G401 (cell line): ENCODE measurements around the gene LSM11. TPM values are rescaled to one million over a fixed set of nuclear protein-coding genes. Genes with fewer than 3 reads are reported as not detected.

Experiments
- DNase-seq: peaks from one replicate; pipeline ENCODE4 v3.0.0-alpha.2; 2015; ENCODE audit warnings: low spot score
- in situ Hi-C: cut with HindIII; loops from 2 replicates; pipeline ENCODE4 v1.10.0; 2016; ENCODE audit warnings: low sequenced_read_pairs, mixed read lengths
- total RNA-seq: library from RNA; depleted of rRNA; stranded (reverse); fragments of >200 nt; shearing (Covaris generic); gene quantifications from 2 replicates; pipeline ENCODE4 v1.2.3, GENCODE V29; 2014

Gene LSM11
- total RNA-seq, 1 experiment from 2014 or later, result 3.0 TPM

- in situ Hi-C loops, result no loop called here
- DNase-seq, result peak; percentile 100
Observed at GRCh38 chr5:157731272-157732129, 12.0 kb upstream of the LSM11 start, which contains the start of gene THG1L. Gene THG1L (plus strand): TSS chr5:157731420. CDS start chr5:157731441, 21 bp downstream.

GRCh38 chr5:157732130-157732514 is 11.4 kb upstream of the LSM11 start:
- in situ Hi-C loops, result no loop called here
- no peak for DNase-seq

GRCh38 chr5:157732596-157733262 is 10.8 kb upstream of the LSM11 start:
- DNase-seq, result no peak
- in situ Hi-C loops, result no loop called here

- in situ Hi-C loops, result no loop called here
- DNase-seq, result no peak
Observed at GRCh38 chr5:157734436-157734835, 9.1 kb upstream of the LSM11 start.

- in situ Hi-C loops, result no loop called here
Observed at GRCh38 chr5:157735991-157736390, 7.5 kb upstream of the LSM11 start.

GRCh38 chr5:157739388-157740228 is 3.9 kb upstream of the LSM11 start:
- in situ Hi-C loops, result no loop called here
- DNase-seq, result no peak

More at GRCh38 chr5:157735991-157736390, 7.5 kb upstream of the LSM11 start:
- DNase-seq, result no peak

- in situ Hi-C loops, result no loop called here
- DNase-seq, result no peak
Observed at GRCh38 chr5:157740229-157740610, 3.3 kb upstream of the LSM11 start.

GRCh38 chr5:157741131-157741530 is 2.4 kb upstream of the LSM11 start:
- in situ Hi-C loops, result no loop called here
- DNase-seq, result no peak

- peak; percentile 65 for DNase-seq
- in situ Hi-C loops, result no loop called here
Observed at GRCh38 chr5:157744051-157745011, 819 bp downstream of the LSM11 start.

GRCh38 chr5:157745041-157745456 is 1.5 kb downstream of the LSM11 start:
- in situ Hi-C loops, result no loop called here
- peak; percentile 44 for DNase-seq

GRCh38 chr5:157747173-157747740 is 3.7 kb downstream of the LSM11 start:
- in situ Hi-C loops, result no loop called here
- no peak for DNase-seq

- no peak for DNase-seq
- in situ Hi-C loops, result no loop called here
Observed at GRCh38 chr5:157747766-157748700, 4.5 kb downstream of the LSM11 start.

- in situ Hi-C loops, result no loop called here
- no peak for DNase-seq
Observed at GRCh38 chr5:157748760-157749461, 5.4 kb downstream of the LSM11 start.

- in situ Hi-C loops, result no loop called here
- DNase-seq, result no peak
Observed at GRCh38 chr5:157749462-157749799, 5.9 kb downstream of the LSM11 start.

- in situ Hi-C loops, result no loop called here
- no peak for DNase-seq
Observed at GRCh38 chr5:157750320-157750719, 6.8 kb downstream of the LSM11 start.

GRCh38 chr5:157756122-157756521 is 12.6 kb downstream of the LSM11 start:
- in situ Hi-C loops, result no loop called here
- DNase-seq, result no peak

- no peak for DNase-seq
- in situ Hi-C loops, result no loop called here
Observed at GRCh38 chr5:157758706-157759105, 15.2 kb downstream of the LSM11 start.
